ENCODE measurements around the gene TSHZ2.

- TF ChIP-seq, protein P1, sequence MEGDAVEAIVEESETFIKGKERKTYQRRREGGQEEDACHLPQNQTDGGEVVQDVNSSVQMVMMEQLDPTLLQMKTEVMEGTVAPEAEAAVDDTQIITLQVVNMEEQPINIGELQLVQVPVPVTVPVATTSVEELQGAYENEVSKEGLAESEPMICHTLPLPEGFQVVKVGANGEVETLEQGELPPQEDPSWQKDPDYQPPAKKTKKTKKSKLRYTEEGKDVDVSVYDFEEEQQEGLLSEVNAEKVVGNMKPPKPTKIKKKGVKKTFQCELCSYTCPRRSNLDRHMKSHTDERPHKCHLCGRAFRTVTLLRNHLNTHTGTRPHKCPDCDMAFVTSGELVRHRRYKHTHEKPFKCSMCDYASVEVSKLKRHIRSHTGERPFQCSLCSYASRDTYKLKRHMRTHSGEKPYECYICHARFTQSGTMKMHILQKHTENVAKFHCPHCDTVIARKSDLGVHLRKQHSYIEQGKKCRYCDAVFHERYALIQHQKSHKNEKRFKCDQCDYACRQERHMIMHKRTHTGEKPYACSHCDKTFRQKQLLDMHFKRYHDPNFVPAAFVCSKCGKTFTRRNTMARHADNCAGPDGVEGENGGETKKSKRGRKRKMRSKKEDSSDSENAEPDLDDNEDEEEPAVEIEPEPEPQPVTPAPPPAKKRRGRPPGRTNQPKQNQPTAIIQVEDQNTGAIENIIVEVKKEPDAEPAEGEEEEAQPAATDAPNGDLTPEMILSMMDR (IDR thresholded peaks at IDR 0.05) = no peak
- TF ChIP-seq POLR2A (IDR thresholded peaks at IDR 0.05) = no peak
These were observed 249.6 kb downstream of the TSHZ2 start for GRCh38 chr20:53221731-53222130.
